ENCODE results near the gene ATG5. TPM values are rescaled to one million over a fixed set of nuclear protein-coding genes. Genes with fewer than 3 reads are reported as not detected.
"Not testable (repeated sequence)": the region's sequence is repeated elsewhere in the genome, so short reads cannot be mapped to it uniquely, and the experiment has no call there.

Gene ATG5
- total RNA-seq, 1 experiment from 2014 or later, result 49.6 TPM

- peak; percentile 32 for DNase-seq (ENCODE audit: low read depth)
Measured at GRCh38 chr6:106309766-106310373, 15.7 kb downstream of the ATG5 start.

DNA sequence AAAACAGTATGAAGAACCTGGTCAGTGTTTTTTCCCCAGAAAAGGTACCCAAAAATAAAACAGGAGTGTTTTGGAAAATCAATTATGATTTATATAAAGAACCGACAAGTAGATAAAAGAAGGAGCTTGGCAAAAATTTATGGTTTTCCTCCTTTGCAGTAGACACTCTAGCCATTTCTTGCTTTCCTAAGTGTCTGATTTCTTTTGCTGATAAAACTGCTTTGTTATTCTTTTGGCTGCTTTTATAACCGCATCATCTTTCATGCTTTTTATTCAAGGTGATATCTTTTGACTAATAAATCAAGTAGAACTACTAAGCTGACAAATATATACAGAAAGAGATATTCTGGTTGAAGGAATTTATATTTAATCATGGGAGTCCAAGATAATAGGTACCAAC, 16.6 kb downstream of the ATG5 start:
- DNase-seq (ENCODE audit: low read depth), result no peak

- no peak for DNase-seq (ENCODE audit: low read depth)
Measured at GRCh38 chr6:106305740-106306139, 19.8 kb downstream of the ATG5 start.

- peak; percentile 15 for DNase-seq (ENCODE audit: low read depth)
Measured at GRCh38 chr6:106300944-106301343, 24.6 kb downstream of the ATG5 start.

GRCh38 chr6:106300020-106300780, 25.4 kb downstream of the ATG5 start:
- no peak for DNase-seq (ENCODE audit: low read depth)

DNA sequence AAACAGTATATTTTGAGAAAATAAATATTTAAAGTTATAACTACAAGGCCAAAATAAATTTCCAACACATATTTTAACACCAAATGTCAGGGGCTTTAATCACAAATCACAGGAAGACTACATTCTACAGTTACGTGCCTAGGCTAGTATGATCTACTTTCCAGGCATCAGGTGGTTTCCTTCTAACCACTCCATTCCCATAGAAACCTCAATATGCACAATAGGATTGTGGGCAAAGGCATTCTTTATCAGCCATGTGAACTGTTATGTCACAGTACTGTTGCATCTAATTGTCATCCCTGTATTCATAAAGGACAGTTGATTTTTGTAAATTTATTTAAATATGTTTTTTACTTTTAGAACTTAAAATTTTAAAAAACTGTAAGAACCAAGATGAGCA, 32.4 kb downstream of the ATG5 start:
- DNase-seq (ENCODE audit: low read depth), result no peak

GRCh38 chr6:106290954-106291353, 34.6 kb downstream of the ATG5 start:
- DNase-seq (ENCODE audit: low read depth), result no peak

DNA sequence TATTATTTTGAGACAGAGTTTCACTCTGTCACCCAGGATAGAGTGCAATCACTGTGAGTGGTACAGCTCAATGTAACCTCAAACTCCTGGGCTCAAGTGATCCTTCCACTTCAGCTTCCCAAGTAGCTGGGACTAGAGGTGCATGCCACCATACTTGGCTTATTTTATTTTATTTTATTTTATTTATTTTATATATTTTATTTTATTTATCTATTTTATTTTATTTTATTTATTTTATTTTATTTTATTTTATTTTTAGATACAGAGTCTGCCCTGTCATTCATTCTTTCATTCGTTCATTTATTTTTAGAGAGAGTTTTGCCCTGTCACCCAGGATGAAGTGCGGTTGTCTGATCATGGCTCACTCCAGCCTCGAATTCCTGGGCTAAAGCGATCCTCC, 35.5 kb downstream of the ATG5 start:
- DNase-seq (ENCODE audit: low read depth), result no peak

GRCh38 chr6:106287215-106287614, 38.3 kb downstream of the ATG5 start:
- no peak for DNase-seq (ENCODE audit: low read depth)

- no peak for DNase-seq (ENCODE audit: low read depth)
Measured at GRCh38 chr6:106286746-106287145, 38.8 kb downstream of the ATG5 start.

DNA sequence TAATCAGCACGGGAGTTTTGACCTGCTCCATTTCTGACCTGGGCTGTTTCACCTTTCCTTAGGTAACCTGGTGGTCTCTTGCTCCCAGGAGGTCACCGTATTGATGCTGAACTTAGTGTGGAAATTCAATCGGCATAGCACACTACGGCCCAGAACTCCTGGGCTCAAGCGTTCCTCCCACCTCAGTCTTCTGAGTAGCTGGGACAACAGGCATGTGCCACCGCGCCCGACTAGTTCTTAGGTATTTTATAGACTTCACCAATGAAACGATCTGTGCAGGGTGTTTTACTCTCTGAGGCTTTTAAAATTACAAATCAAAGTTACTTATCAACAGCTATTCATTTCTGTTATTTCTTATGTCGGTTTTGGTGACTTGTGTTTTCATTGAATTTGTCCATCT, 42.1 kb downstream of the ATG5 start:
- no peak for DNase-seq (ENCODE audit: low read depth)

DNA sequence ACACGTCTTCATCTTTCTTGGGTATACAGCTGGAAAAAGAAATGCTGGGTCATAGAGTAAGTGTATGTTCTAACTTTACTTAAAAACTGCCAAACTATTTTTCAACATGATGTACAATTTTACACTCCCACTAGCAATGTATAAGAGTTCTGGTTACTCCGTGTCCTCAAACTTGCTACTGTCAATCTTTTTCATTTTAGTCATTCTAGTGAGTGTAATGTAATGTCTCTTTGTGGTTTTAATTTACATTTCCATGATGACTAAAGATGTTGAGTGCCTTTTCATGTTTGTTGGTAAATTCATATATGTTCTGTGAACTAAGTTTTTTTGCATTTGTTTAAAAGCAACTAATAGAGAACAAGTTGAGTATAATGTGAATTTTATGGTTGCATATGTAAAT, 43.9 kb downstream of the ATG5 start:
- DNase-seq (ENCODE audit: low read depth), result no peak

- peak; percentile 6 for DNase-seq (ENCODE audit: low read depth)
Measured at GRCh38 chr6:106281088-106281487, 44.5 kb downstream of the ATG5 start.

- DNase-seq (ENCODE audit: low read depth), result peak; percentile 5
Measured at GRCh38 chr6:106279179-106279578, 46.4 kb downstream of the ATG5 start.

DNA sequence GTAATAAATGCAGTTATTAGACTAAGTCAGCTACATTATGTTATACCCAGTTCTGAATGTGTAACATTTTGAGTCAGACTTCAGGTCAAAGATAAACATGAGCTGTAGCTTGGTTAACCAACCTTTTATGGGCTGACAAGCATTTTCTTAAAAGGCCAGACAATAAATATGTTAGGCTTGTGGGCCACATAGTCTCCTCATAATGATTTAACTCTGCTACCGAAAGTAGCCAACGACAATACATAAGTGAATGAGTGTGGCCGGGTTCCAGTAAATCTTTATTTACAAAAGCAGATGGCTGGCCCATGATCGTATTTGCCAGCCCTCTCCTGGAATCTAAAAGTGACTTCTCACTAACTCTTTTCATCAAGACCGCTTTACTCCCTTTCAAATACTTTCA, 49.9 kb downstream of the ATG5 start:
- DNase-seq (ENCODE audit: low read depth), result peak; percentile 36

- DNase-seq (ENCODE audit: low read depth), result no peak
Measured at GRCh38 chr6:106273087-106273486, 52.5 kb downstream of the ATG5 start.

DNA sequence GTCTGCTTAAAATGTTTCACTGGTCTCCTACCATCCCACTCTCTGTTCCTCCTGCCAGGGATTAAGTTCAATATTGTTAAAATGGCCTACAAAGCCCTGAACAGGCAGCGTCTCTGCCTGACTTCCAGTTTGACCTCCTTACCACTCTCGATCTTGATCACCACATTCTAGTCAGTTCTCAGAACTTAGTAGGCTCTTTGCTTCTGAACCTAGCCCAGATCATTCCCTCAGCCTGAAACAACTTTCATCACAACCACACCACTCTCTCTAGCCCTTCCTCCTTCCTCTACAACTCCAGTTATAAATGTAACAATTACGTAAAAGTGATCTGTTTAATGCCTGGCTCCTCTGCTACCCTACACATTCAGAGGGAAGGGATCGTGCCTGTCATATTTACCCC, 53.3 kb downstream of the ATG5 start:
- DNase-seq (ENCODE audit: low read depth), result no peak

DNA sequence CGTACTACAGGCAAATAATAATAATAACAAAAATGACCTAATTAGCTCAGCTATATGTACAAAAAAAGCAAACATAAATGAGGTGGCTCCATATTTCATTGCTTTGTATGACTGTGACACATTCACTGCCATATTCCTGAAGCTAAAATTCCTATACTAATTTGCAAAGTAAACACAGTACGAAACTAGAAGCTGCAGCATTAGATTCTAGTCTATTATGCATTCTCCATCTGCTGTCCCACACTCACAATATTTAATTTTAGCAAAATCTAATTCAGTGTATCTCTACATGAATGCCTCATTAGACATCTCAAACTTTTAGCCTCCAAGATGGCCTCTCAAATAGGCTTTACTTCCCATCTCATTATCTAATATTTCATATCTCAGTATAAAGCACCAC, 55.1 kb downstream of the ATG5 start:
- no peak for DNase-seq (ENCODE audit: low read depth)

- DNase-seq (ENCODE audit: low read depth), result not testable (repeated sequence)
Measured at GRCh38 chr6:106269268-106269919, 56.2 kb downstream of the ATG5 start.

DNA sequence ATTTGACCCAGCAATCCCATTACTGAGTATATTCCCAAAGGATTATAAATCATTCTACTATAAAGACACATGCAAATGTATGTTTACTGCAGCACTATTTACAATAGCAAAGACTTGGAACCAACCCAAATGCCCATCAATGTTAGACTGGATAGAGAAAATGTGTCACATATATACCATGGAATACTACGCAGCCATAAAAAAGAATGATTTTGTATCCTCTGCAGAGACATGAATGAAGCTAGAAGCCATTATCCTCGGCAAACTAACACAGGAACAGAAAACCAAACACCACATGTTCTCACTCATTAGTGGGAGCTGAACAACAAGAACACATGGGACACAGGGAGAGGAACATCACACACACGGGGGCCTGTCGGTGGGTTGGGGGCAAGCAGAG, 57.1 kb downstream of the ATG5 start:
- DNase-seq (ENCODE audit: low read depth), result not testable (repeated sequence)

DNA sequence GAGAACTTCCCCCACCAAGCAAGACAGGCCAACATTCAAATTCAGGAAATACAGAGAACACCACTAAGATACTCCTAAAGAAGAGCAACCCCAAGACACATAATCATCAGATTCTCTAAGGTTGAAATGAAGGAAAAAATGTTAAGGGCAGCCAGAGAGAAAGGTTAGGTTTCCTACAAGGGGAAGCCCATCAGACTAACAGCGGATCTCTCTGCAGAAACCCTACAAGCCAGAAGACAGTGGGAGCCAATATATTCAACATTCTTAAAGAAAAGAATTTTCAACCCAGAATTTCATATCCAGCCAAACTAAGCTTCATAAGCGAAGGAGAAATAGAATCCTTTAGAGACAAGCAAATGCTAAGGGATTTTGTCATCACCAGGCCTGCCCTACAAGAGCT, 61.1 kb downstream of the ATG5 start:
- not testable (repeated sequence) for DNase-seq (ENCODE audit: low read depth)

DNA sequence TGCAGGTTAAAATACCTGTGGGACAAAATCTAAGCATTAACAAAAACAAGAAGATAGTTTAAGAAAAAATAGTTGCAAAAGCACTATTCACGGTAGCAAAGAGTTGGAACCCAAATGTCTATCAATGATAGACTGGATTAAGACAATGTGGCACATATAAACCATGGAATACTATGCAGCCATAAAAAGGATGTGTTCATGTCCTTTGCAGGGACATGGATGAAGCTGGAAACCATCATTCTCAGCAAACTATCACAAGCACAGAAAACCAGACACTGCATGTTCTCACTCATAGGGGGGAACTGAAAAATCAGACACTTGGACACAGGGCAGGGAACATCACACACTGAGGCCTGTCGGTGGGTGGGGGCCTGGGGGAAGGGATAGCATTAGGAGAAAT, 65.8 kb downstream of the ATG5 start:
- DNase-seq (ENCODE audit: low read depth), result not testable (repeated sequence)

GRCh38 chr6:106258726-106259125, 66.8 kb downstream of the ATG5 start:
- DNase-seq (ENCODE audit: low read depth), result no peak

All from Daoy (cell line).